Nephron (organoid): ENCODE results near the gene SARM1.

Experiments
- H3K27ac Mint-ChIP-seq, 3 experiments: 2 replicates each; pipeline ENCODE4 v1.8.0; 2020; ENCODE audit warnings: mixed read lengths in 3 of 3, mild to moderate bottlenecking in 2 of 3, moderate library complexity in 1 of 3
- H3K27me3 Mint-ChIP-seq: 2 replicates; pipeline ENCODE4 v1.8.0; 2021; ENCODE audit warnings: low read depth, mild to moderate bottlenecking, moderate library complexity, mixed read lengths
- H3K36me3 Mint-ChIP-seq: 2 replicates; pipeline ENCODE4 v1.8.0; 2020; ENCODE audit warnings: low read depth, mixed read lengths
- H3K4me1 Mint-ChIP-seq: 2 replicates; pipeline ENCODE4 v1.8.0; 2020; ENCODE audit warnings: mixed read lengths
- H3K4me3 Mint-ChIP-seq, 3 experiments: 2 replicates each; pipeline ENCODE4 v1.8.0; 2020; ENCODE audit warnings: mild to moderate bottlenecking in 3 of 3, mixed read lengths in 3 of 3, moderate library complexity in 2 of 3
- H3K9me3 Mint-ChIP-seq: 2 replicates; pipeline ENCODE4 v1.8.0; 2020; ENCODE audit warnings: mixed read lengths
- CTCF ChIP-seq, 3 experiments: fragments of 200-600 bp; sonication (generic); IDR thresholded peaks; one replicate each; pipeline ENCODE4 v1.5.0; 2021; ENCODE audit warnings: antibody characterized with exemption in 3 of 3; ENCODE audit not compliant: unreplicated experiment in 3 of 3

SARM1 gene

GRCh38 chr17:28370035-28370743 is 1.3 kb upstream of the SARM1 start, which contains the start of gene VTN:
Gene VTN, minus strand, starts transcription at chr17:28370307. Its CDS starts 104 bp downstream, at chr17:28370203.
- H3K27ac Mint-ChIP-seq: peak within 1 kb of the TSS; percentile 65 to 85 (median 79)
- peaks cover 14% of the 10 kb centered on the region for H3K27me3 Mint-ChIP-seq
- peaks cover 16% of the 10 kb centered on the region for H3K4me1 Mint-ChIP-seq
- peak within 1 kb of the TSS; percentile 89 to 92 (median 91) for H3K4me3 Mint-ChIP-seq
- no peaks in the 10 kb centered on the region for H3K9me3 Mint-ChIP-seq
- no peaks in the 10 kb centered on the region for H3K36me3 Mint-ChIP-seq
- no peak for TF ChIP-seq CTCF (IDR thresholded peaks at IDR 0.05; ENCODE audit: unreplicated experiment in 3 of 3)

GRCh38 chr17:28370744-28371103 is 770 bp upstream of the SARM1 start:
- no peaks in the 10 kb centered on the region for H3K36me3 Mint-ChIP-seq
- peaks cover 16% of the 10 kb centered on the region for H3K4me1 Mint-ChIP-seq
- peak overlapping the region; percentile 89 to 92 (median 91) for H3K4me3 Mint-ChIP-seq
- H3K27me3 Mint-ChIP-seq: peaks cover 14% of the 10 kb centered on the region
- TF ChIP-seq CTCF (IDR thresholded peaks at IDR 0.05; ENCODE audit: unreplicated experiment in 3 of 3): no peak
- H3K27ac Mint-ChIP-seq: peak overlapping the region; percentile 65 to 85 (median 79)
- H3K9me3 Mint-ChIP-seq: no peaks in the 10 kb centered on the region

- Mint-ChIP-seq H3K4me3 (peak overlapping the region; percentile 80 to 90 (median 85)), H3K27ac (no peak overlapping the region), H3K36me3 (no peaks in the 10 kb centered on the region), H3K4me1 (peaks cover 16% of the 10 kb centered on the region), H3K9me3 (no peaks in the 10 kb centered on the region), H3K27me3 (peaks cover 14% of the 10 kb centered on the region)
- TF ChIP-seq CTCF (IDR thresholded peaks at IDR 0.05; ENCODE audit: unreplicated experiment in 3 of 3): no peak
Observed at GRCh38 chr17:28372203-28372944, 880 bp downstream of the SARM1 start.

- peak overlapping the region; percentile 80 to 90 (median 85) for H3K4me3 Mint-ChIP-seq
- H3K36me3 Mint-ChIP-seq: no peaks in the 10 kb centered on the region
- peaks cover 14% of the 10 kb centered on the region for H3K27me3 Mint-ChIP-seq
- TF ChIP-seq CTCF (IDR thresholded peaks at IDR 0.05; ENCODE audit: unreplicated experiment in 3 of 3): no peak
- no peak overlapping the region for H3K27ac Mint-ChIP-seq
- H3K4me1 Mint-ChIP-seq: peaks cover 16% of the 10 kb centered on the region
- no peaks in the 10 kb centered on the region for H3K9me3 Mint-ChIP-seq
Observed at GRCh38 chr17:28372945-28373274, 1.4 kb downstream of the SARM1 start.

GRCh38 chr17:28379814-28380801 is 8.6 kb downstream of the SARM1 start:
- no peaks in the 10 kb centered on the region for H3K4me1 Mint-ChIP-seq

More at GRCh38 chr17:28379814-28380801, 8.6 kb downstream of the SARM1 start:
- Mint-ChIP-seq H3K4me3 (no peak overlapping the region), H3K27me3 (peaks cover 60% of the 10 kb centered on the region), H3K36me3 (peaks cover 20% of the 10 kb centered on the region), H3K9me3 (no peaks in the 10 kb centered on the region), H3K27ac (no peak overlapping the region)
- no peak for TF ChIP-seq CTCF (IDR thresholded peaks at IDR 0.05; ENCODE audit: unreplicated experiment in 3 of 3)
